IMR-90 (cell line): ENCODE results near the gene GJB4. TPM values are rescaled to one million over a fixed set of nuclear protein-coding genes. Genes with fewer than 3 reads are reported as not detected.

Experiments used
- ATAC-seq: fragments of 200-7000 bp; cut with Tn5 transposase; 2 replicates; pipeline ENCODE4 v1.9.1; 2020; ENCODE audit warnings: low read depth, mild to moderate bottlenecking, moderate library complexity
- BruUV-seq: library from RNA; stranded (reverse); fragments of 400-500 nt; replicated peaks from 2 replicates; lab custom pipeline; 2021; lab: Mats Ljungman, UMichigan
- CTCF ChIA-PET: fragments of 300-600 bp; formaldehyde crosslinking; extraction: SDS; loops from one replicate; lab custom pipeline; 2021; ENCODE audit warnings: antibody characterized with exemption; lab: Yijun Ruan, JAX
- POLR2A ChIA-PET: fragments of 300-600 bp; sonication (Branson Sonifier 250); formaldehyde crosslinking; loops from one replicate; lab custom pipeline; 2022; ENCODE audit warnings: antibody characterized with exemption; ENCODE audit not compliant: unreplicated experiment; lab: Charles Lee
- DNase-seq: peaks from one replicate; pipeline ENCODE4 v3.0.0; 2013
- H2AFZ ChIP-seq: replicated peaks from 2 replicates; pipeline ENCODE3; 2013; ENCODE audit warnings: low read length, mild to moderate bottlenecking; ENCODE audit not compliant: poor library complexity
- H2AK5ac ChIP-seq: 2 replicates; pipeline ENCODE4 v1.6.1; 2013; ENCODE audit warnings: low read depth, low read length, inconsistent platforms
- H2AK9ac ChIP-seq: replicated peaks from 2 replicates; pipeline ENCODE3; 2013; ENCODE audit warnings: mild to moderate bottlenecking, low read depth, low read length, moderate library complexity; ENCODE audit not compliant: poor library complexity
- H2BK120ac ChIP-seq: 2 replicates; pipeline ENCODE4 v1.6.1; 2013; ENCODE audit warnings: low read depth, low read length, inconsistent platforms
- H2BK15ac ChIP-seq: 3 replicates; pipeline ENCODE4 v1.6.1; 2013; ENCODE audit warnings: low read depth, low read length, inconsistent platforms
- H2BK20ac ChIP-seq: 2 replicates; pipeline ENCODE4 v1.6.1; 2013; ENCODE audit warnings: low read depth, mild to moderate bottlenecking, inconsistent platforms, low read length, moderate library complexity
- H2BK5ac ChIP-seq: 2 replicates; pipeline ENCODE4 v1.6.1; 2013; ENCODE audit warnings: mild to moderate bottlenecking, low read depth, low read length, inconsistent platforms; ENCODE audit not compliant: poor library complexity, severe bottlenecking
- H3K14ac ChIP-seq: replicated peaks from 2 replicates; pipeline ENCODE4 v1.6.1; 2013; ENCODE audit warnings: low read depth, low read length, inconsistent platforms
- H3K18ac ChIP-seq: 2 replicates; pipeline ENCODE4 v1.6.1; 2013; ENCODE audit warnings: low read depth, low read length, control low read depth
- H3K23ac ChIP-seq: 2 replicates; pipeline ENCODE4 v1.6.1; 2013; ENCODE audit warnings: low read depth, low read length, inconsistent platforms
- H3K27ac ChIP-seq: 2 replicates; pipeline ENCODE4 v1.5.1; 2013; ENCODE audit warnings: mild to moderate bottlenecking, control low read depth, low read length; ENCODE audit not compliant: insufficient read depth
- H3K27me3 ChIP-seq: 2 replicates; pipeline ENCODE4 v1.6.1; 2013; ENCODE audit warnings: low read length; ENCODE audit not compliant: control insufficient read depth, insufficient read depth
- H3K36me3 ChIP-seq: 2 replicates; pipeline ENCODE4 v1.6.1; 2013; ENCODE audit warnings: low read length, mixed read lengths; ENCODE audit not compliant: control insufficient read depth, insufficient read depth
- H3K4ac ChIP-seq: 2 replicates; pipeline ENCODE4 v1.6.1; 2013; ENCODE audit warnings: low read depth, low read length, inconsistent platforms
- H3K4me1 ChIP-seq: 2 replicates; pipeline ENCODE4 v1.6.1; 2013; ENCODE audit warnings: low read length, mixed read lengths; ENCODE audit not compliant: control insufficient read depth, insufficient read depth
- H3K4me2 ChIP-seq: 2 replicates; pipeline ENCODE4 v1.6.1; 2013; ENCODE audit warnings: low read depth, mild to moderate bottlenecking, control low read depth, low read length, moderate library complexity
- H3K4me3 ChIP-seq: 2 replicates; pipeline ENCODE4 v1.5.1; 2013; ENCODE audit warnings: low read depth, mild to moderate bottlenecking, control low read depth, low read length, moderate library complexity; ENCODE audit not compliant: insufficient read depth
- H3K56ac ChIP-seq: 2 replicates; pipeline ENCODE4 v1.6.1; 2013; ENCODE audit warnings: low read length, inconsistent platforms; ENCODE audit not compliant: insufficient read depth; ENCODE audit errors: extremely low read depth
- H3K79me1 ChIP-seq, 2 experiments: 2 replicates each; pipeline ENCODE4 v1.6.1; 2013; ENCODE audit warnings: low read length in 2 of 2, inconsistent platforms in 1 of 2, low read depth in 1 of 2
- H3K9ac ChIP-seq: 2 replicates; pipeline ENCODE4 v1.6.1; 2013; ENCODE audit warnings: low read depth, low read length, control low read depth
- H3K9me1 ChIP-seq: 2 replicates; pipeline ENCODE4 v1.6.1; 2013; ENCODE audit warnings: low read length, inconsistent platforms; ENCODE audit not compliant: insufficient read depth
- H3K9me3 ChIP-seq: 2 replicates; pipeline ENCODE4 v1.6.1; 2013; ENCODE audit warnings: low read length; ENCODE audit not compliant: control insufficient read depth, insufficient read depth
- H4K20me1 ChIP-seq: 2 replicates; pipeline ENCODE4 v1.6.1; 2013; ENCODE audit warnings: low read length, inconsistent platforms; ENCODE audit not compliant: insufficient read depth
- H4K5ac ChIP-seq: 2 replicates; pipeline ENCODE4 v1.6.1; 2013; ENCODE audit warnings: mild to moderate bottlenecking, low read depth, low read length, control low read depth
- H4K8ac ChIP-seq, 2 experiments: 2 replicates each; pipeline ENCODE4 v1.6.1; 2013; ENCODE audit warnings: low read depth in 2 of 2, low read length in 2 of 2, control low read depth in 1 of 2, inconsistent platforms in 1 of 2
- H4K91ac ChIP-seq: 2 replicates; pipeline ENCODE4 v1.6.1; 2013; ENCODE audit warnings: low read depth, low read length, inconsistent platforms; ENCODE audit not compliant: insufficient read depth
- BHLHE40 ChIP-seq: fragments of 150-350 bp; IDR thresholded peaks from 2 replicates; pipeline ENCODE4 v1.6.1; 2016; ENCODE audit warnings: mild to moderate bottlenecking, low read depth, low read length
- CEBPB ChIP-seq: IDR thresholded peaks from 2 replicates; pipeline ENCODE4 v1.6.1; 2012; ENCODE audit warnings: low read depth, low read length, improper control_type of control experiment
- CHD1 ChIP-seq: IDR thresholded peaks from 2 replicates; pipeline ENCODE4 v1.6.1; 2012; ENCODE audit warnings: low read depth, low read length, improper control_type of control experiment
- FOS ChIP-seq: fragments of 150-350 bp; IDR thresholded peaks from 2 replicates; pipeline ENCODE4 v1.6.1; 2016; ENCODE audit warnings: low read depth, low read length
- MAFK ChIP-seq: IDR thresholded peaks from 2 replicates; pipeline ENCODE4 v1.6.1; 2012; ENCODE audit warnings: low read depth, low read length, improper control_type of control experiment
- MAZ ChIP-seq: IDR thresholded peaks from 2 replicates; pipeline ENCODE4 v1.6.1; 2012; ENCODE audit warnings: low read depth, mild to moderate bottlenecking, low read length, improper control_type of control experiment, moderate library complexity, borderline replicate concordance
- MXI1 ChIP-seq: IDR thresholded peaks from 2 replicates; pipeline ENCODE4 v1.6.1; 2012; ENCODE audit warnings: low read depth, mild to moderate bottlenecking, low read length, moderate library complexity, borderline replicate concordance
- NFE2L2 ChIP-seq: fragments of 150-350 bp; IDR thresholded peaks from 2 replicates; pipeline ENCODE4 v1.6.1; 2016; ENCODE audit warnings: low read depth, mild to moderate bottlenecking, low read length
- POLR2A ChIP-seq: IDR thresholded peaks from 2 replicates; pipeline ENCODE4 v1.6.1; 2012; ENCODE audit warnings: mild to moderate bottlenecking, low read depth, low read length
- RAD21 ChIP-seq: IDR thresholded peaks from 2 replicates; pipeline ENCODE4 v1.6.1; 2012; ENCODE audit warnings: low read length, improper control_type of control experiment
- RCOR1 ChIP-seq: IDR thresholded peaks from 2 replicates; pipeline ENCODE4 v1.6.1; 2012; ENCODE audit warnings: mild to moderate bottlenecking, low read length, improper control_type of control experiment; ENCODE audit not compliant: insufficient replicate concordance
- RFX5 ChIP-seq: IDR thresholded peaks from 2 replicates; pipeline ENCODE4 v1.8.0; 2012; ENCODE audit warnings: low read depth, mild to moderate bottlenecking, low read length, moderate library complexity
- SMC3 ChIP-seq: fragments of 150-350 bp; IDR thresholded peaks from 2 replicates; pipeline ENCODE4 v1.6.1; 2016; ENCODE audit warnings: low read depth, mild to moderate bottlenecking, antibody characterized with exemption, low read length, moderate library complexity
- WGBS, 2 experiments: methylation state at CpG; one replicate each; pipeline versions ENCODE4 v1.1.5 to v1.1.7; 2013; ENCODE audit warnings: missing lambda C conversion rate in 2 of 2; ENCODE audit not compliant: insufficient read length in 1 of 2; ENCODE audit errors: extremely low coverage in 2 of 2; 5-methylcytosine and 5-hydroxymethylcytosine counted together
- dilution Hi-C: fragments of 300-500 bp; cut with HindIII; formaldehyde crosslinking; loops from one replicate; pipeline ENCODE4 v1.14.3; 2018; ENCODE audit warnings: low sequenced_read_pairs; ENCODE audit not compliant: unreplicated experiment
- in situ Hi-C: fragments of 300-500 bp; cut with MboI; formaldehyde crosslinking; loops from 3 replicates; pipeline ENCODE4 v1.14.3; 2019; ENCODE audit warnings: low sequenced_read_pairs, inconsistent platforms, mixed read lengths
- intact Hi-C: fragments of 100-400 bp; cut with micrococcal nuclease; formaldehyde crosslinking; loops from 2 replicates; pipeline ENCODE4 v1.10.0; 2022
- polyA plus RNA-seq, 3 experiments: library from polyadenylated mRNA; depleted of rRNA; stranded (reverse); fragments of >200 nt; gene quantifications; 2 replicates each; pipeline ENCODE4 v1.2.3, GENCODE V29; 2012; ENCODE audit warnings: low replicate concordance in 1 of 3
- total RNA-seq: library from RNA; depleted of rRNA; stranded (reverse); fragments of >200 nt; gene quantifications from 2 replicates; pipeline ENCODE4 v1.2.3, GENCODE V29; 2012
- TF ChIP-seq, protein P1 (sequence below): fragments of 150-350 bp; IDR thresholded peaks from 2 replicates; pipeline ENCODE4 v1.6.1; 2016; ENCODE audit warnings: low read depth, mild to moderate bottlenecking, low read length, moderate library complexity, borderline replicate concordance
- TF ChIP-seq, protein P2 (sequence below): fragments of 150-350 bp; IDR thresholded peaks from 2 replicates; pipeline ENCODE4 v1.6.1; 2017; ENCODE audit warnings: mild to moderate bottlenecking, antibody characterized with exemption, low read length, low read depth
- TF ChIP-seq, protein P3 (sequence below): conservative IDR thresholded peaks from 2 replicates; pipeline ENCODE4 v1.5.1; 2012; ENCODE audit warnings: mild to moderate bottlenecking, low read depth, low read length, improper control_type of control experiment

The GJB4 gene
- total and polyA plus RNA-seq, 2 of the 4 experiments (the other 2 are of a cell fraction), result not detected

DNA sequence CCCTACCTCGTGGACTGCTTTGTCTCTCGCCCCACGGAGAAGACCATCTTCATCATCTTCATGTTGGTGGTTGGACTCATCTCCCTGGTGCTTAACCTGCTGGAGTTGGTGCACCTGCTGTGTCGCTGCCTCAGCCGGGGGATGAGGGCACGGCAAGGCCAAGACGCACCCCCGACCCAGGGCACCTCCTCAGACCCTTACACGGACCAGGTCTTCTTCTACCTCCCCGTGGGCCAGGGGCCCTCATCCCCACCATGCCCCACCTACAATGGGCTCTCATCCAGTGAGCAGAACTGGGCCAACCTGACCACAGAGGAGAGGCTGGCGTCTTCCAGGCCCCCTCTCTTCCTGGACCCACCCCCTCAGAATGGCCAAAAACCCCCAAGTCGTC lies 35.2 kb downstream of the GJB4 start:
- TF ChIP-seq FOS (no peak), RAD21 (no peak), SMC3 (no peak), NFE2L2 (no peak), CEBPB (no peak), MAZ (no peak), BHLHE40 (no peak), MXI1 (no peak), RFX5 (no peak), RCOR1 (no peak), CHD1 (no peak), MAFK (no peak), POLR2A (no peak)
- TF ChIP-seq, protein P1, sequence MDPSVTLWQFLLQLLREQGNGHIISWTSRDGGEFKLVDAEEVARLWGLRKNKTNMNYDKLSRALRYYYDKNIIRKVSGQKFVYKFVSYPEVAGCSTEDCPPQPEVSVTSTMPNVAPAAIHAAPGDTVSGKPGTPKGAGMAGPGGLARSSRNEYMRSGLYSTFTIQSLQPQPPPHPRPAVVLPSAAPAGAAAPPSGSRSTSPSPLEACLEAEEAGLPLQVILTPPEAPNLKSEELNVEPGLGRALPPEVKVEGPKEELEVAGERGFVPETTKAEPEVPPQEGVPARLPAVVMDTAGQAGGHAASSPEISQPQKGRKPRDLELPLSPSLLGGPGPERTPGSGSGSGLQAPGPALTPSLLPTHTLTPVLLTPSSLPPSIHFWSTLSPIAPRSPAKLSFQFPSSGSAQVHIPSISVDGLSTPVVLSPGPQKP, result no peak
- TF ChIP-seq, protein P2, sequence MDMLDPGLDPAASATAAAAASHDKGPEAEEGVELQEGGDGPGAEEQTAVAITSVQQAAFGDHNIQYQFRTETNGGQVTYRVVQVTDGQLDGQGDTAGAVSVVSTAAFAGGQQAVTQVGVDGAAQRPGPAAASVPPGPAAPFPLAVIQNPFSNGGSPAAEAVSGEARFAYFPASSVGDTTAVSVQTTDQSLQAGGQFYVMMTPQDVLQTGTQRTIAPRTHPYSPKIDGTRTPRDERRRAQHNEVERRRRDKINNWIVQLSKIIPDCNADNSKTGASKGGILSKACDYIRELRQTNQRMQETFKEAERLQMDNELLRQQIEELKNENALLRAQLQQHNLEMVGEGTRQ, result no peak
- TF ChIP-seq, protein P3, sequence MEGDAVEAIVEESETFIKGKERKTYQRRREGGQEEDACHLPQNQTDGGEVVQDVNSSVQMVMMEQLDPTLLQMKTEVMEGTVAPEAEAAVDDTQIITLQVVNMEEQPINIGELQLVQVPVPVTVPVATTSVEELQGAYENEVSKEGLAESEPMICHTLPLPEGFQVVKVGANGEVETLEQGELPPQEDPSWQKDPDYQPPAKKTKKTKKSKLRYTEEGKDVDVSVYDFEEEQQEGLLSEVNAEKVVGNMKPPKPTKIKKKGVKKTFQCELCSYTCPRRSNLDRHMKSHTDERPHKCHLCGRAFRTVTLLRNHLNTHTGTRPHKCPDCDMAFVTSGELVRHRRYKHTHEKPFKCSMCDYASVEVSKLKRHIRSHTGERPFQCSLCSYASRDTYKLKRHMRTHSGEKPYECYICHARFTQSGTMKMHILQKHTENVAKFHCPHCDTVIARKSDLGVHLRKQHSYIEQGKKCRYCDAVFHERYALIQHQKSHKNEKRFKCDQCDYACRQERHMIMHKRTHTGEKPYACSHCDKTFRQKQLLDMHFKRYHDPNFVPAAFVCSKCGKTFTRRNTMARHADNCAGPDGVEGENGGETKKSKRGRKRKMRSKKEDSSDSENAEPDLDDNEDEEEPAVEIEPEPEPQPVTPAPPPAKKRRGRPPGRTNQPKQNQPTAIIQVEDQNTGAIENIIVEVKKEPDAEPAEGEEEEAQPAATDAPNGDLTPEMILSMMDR, result no peak
- dilution Hi-C loops (no loop called here), in situ Hi-C loops (no loop called here), intact Hi-C loops (no loop called here)
- no peak overlapping the region for H3K18ac ChIP-seq
- H3K9me1 ChIP-seq, result no peaks in the 10 kb centered on the region
- no peak overlapping the region for H3K4me2 ChIP-seq
- ATAC-seq, result no peak
- 100% methylated on average over 2 of the region's 12 CpGs; no CpG with 5 or more reads in 1 of the 2 experiments for WGBS, 2 experiments
- DNase-seq, result no peak
- H2AFZ ChIP-seq, result no peak overlapping the region
- H2BK120ac ChIP-seq, result no peak overlapping the region
- no peaks in the 10 kb centered on the region for H3K9me3 ChIP-seq
- CTCF ChIA-PET, result no interaction called here
- no peaks in the 10 kb centered on the region for H3K4me1 ChIP-seq
- H3K79me1 ChIP-seq, result no peaks in the 10 kb centered on the region
- POLR2A ChIA-PET, result no interaction called here
- no peak overlapping the region for H3K9ac ChIP-seq
- H2BK15ac ChIP-seq, result no peak overlapping the region
- H3K23ac ChIP-seq, result no peak overlapping the region
- no peak overlapping the region for H3K4me3 ChIP-seq
- H3K4ac ChIP-seq, result no peak overlapping the region
- no peak overlapping the region for H2BK5ac ChIP-seq
- H4K20me1 ChIP-seq, result no peaks in the 10 kb centered on the region
- peaks cover 14% of the 10 kb centered on the region for H3K27me3 ChIP-seq
- H3K14ac ChIP-seq, result no peak overlapping the region
- no peak overlapping the region for H2AK5ac ChIP-seq
- no peak overlapping the region for H4K8ac ChIP-seq
- H4K91ac ChIP-seq, result no peak overlapping the region
- no peaks in the 10 kb centered on the region for H3K36me3 ChIP-seq
- no peak overlapping the region for H2AK9ac ChIP-seq
- no peak overlapping the region for H4K5ac ChIP-seq
- no TSS peak for BruUV-seq
- no peak overlapping the region for H3K56ac ChIP-seq
- H3K27ac ChIP-seq, result no peak overlapping the region
- H2BK20ac ChIP-seq, result no peak overlapping the region
